ENCODE measurements around the gene SPTLC3. TPM values are rescaled to one million over a fixed set of nuclear protein-coding genes. Genes with fewer than 3 reads are reported as not detected.

Gene SPTLC3
- total RNA-seq, 1 experiment from 2014 or later = 18.4 TPM

DNA sequence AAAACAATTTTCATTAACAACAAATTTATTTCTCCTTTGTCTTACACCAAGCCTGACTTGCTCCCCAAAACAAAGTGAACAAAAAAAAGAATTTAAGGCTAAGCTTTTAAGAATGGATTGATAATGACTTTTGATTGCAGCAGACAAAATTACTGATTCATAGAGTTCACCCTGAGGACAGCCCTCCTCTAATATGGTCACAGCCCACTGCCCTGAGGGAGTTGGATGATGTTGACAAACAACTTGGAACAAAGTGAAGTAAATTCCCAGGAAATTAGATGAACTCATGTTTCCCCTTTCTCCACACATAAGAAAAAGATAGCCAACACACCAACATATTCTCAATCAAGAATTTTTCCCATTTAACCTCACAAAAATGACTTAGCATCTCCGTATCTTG is 204.6 kb downstream of the SPTLC3 start:
- Histone ChIP-seq H3K36me3 (no peaks in the 10 kb centered on the region), H3K9me3 (no peaks in the 10 kb centered on the region), H3K4me3 (no peak overlapping the region), H3K27me3 (peaks cover 23% of the 10 kb centered on the region)
- DNase-seq = no peak

DNA sequence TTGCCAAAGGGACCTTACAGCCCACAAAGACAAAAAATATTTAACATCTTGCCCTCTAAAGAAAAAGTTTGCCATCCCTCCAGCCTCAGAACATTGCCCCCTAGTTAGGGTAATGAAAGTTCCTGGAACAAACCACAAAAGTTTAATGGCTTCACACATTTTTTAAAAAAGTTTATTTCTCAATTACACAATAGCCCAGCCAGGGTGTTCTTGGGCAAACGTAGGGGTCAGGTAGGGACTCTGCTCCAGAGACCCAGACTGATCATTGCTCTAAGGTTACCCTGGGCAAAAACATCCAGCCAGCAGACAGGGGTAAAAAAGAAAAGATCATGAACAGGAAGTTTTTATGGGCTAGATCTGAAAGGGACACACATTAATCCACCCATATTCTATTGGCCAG is 207.8 kb downstream of the SPTLC3 start:
- Histone ChIP-seq H3K9me3 (no peaks in the 10 kb centered on the region), H3K27me3 (peaks cover 48% of the 10 kb centered on the region), H3K4me3 (no peak overlapping the region), H3K36me3 (no peaks in the 10 kb centered on the region)
- no peak for DNase-seq

Other genes with a start within 250 kb of the SPTLC3 start
- gene ISM1, start 212.3 kb downstream of the SPTLC3 start, total RNA-seq (2014; rRNA removed; shearing (Covaris generic); ENCODE audit: low replicate concordance) = not detected in 2 replicates